Choroid plexus epithelial cell (primary cell): ENCODE results near the gene VWA5B1.

ENCODE experiments used
- DNase-seq: peaks from one replicate; pipeline ENCODE4 v3.0.0-alpha.2; 2010; ENCODE audit warnings: low read depth
- H3K4me3 ChIP-seq: 2 replicates; pipeline ENCODE4 v1.5.1; 2011; ENCODE audit warnings: low read depth, mild to moderate bottlenecking, control low read depth, low read length, moderate library complexity
- TF ChIP-seq, protein P1 (sequence below): conservative IDR thresholded peaks from 2 replicates; pipeline ENCODE4 v1.5.1; 2011; ENCODE audit warnings: low read depth, mild to moderate bottlenecking, control low read depth, inconsistent platforms, low read length, moderate library complexity

Gene VWA5B1

DNA sequence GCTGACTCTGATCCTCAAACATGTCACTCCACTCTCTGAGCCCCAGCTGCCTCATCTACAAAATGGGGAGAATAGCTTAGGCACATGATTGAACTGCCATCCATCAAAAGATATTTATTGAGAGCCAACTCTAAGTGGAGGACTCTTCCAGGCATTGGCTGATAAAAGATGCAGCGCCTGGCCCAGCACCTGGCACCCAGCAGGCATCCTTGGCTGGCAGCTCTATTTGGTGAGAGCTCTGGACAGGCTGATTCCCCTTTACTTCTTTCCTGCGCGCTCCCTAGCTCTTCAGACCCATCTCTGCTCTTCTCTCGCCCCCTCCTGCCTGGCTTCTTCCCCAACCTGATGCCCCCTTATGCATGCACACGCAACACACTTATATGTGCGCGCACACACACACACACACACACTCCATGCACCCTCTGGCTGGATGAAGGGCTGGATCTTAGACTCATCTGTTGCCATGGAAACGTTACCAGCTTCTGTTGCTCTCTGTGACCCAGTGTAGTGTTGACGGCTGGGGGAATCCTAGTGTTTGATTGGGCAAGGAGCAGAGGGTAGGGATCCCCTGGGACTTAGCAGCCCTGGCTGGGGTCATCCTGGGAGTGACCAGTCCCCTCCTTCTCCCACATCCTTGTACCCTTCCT is 49.3 kb downstream of the VWA5B1 start:
- TF ChIP-seq, protein P1, sequence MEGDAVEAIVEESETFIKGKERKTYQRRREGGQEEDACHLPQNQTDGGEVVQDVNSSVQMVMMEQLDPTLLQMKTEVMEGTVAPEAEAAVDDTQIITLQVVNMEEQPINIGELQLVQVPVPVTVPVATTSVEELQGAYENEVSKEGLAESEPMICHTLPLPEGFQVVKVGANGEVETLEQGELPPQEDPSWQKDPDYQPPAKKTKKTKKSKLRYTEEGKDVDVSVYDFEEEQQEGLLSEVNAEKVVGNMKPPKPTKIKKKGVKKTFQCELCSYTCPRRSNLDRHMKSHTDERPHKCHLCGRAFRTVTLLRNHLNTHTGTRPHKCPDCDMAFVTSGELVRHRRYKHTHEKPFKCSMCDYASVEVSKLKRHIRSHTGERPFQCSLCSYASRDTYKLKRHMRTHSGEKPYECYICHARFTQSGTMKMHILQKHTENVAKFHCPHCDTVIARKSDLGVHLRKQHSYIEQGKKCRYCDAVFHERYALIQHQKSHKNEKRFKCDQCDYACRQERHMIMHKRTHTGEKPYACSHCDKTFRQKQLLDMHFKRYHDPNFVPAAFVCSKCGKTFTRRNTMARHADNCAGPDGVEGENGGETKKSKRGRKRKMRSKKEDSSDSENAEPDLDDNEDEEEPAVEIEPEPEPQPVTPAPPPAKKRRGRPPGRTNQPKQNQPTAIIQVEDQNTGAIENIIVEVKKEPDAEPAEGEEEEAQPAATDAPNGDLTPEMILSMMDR, result no peak
- no peak for DNase-seq
- H3K4me3 ChIP-seq, result no peak overlapping the region

DNA sequence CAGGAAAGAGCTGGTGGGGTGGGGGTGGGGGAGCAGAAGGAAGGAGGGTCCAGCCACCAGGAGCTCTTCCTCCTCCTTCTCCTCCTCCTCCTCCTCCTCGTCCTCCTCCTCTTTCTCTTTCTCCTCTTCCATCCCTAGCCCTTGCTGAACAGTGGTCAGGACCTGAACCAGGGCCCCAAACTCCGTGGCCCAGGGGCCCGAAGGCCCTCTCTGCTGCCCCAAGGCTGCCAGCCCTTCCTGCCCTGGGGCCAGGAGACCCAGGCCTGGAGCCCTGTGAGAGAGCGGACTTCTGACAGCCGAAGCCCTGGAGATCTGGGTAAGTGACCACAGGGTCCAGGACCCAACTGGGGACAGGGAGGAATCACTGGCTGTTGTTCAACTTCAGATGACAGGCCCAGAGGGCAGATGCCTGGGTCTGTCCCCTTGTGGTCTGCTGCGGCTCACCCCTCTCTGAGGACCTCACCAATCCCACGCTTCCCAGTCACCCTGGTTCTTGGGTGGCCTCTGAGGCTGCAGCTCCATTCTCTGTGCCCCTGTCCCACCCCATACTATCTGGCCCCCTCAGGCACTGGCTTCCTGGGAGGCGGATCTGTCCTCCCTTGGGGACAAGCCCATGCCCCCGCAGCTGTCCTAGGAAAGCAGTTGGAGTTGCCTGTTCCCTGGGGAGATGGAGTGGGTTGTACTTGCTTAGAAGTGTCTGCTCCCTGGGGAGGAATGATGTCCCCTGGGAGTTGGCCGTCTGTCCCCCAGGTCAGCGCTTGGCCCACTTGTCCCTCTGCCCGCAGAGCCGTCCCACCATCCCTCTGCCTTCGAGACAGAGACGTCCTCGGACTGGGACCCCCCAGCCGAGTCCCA is 51.8 kb downstream of the VWA5B1 start:
- TF ChIP-seq, protein P1, result no peak
- no peak overlapping the region for H3K4me3 ChIP-seq
- no peak for DNase-seq

DNA sequence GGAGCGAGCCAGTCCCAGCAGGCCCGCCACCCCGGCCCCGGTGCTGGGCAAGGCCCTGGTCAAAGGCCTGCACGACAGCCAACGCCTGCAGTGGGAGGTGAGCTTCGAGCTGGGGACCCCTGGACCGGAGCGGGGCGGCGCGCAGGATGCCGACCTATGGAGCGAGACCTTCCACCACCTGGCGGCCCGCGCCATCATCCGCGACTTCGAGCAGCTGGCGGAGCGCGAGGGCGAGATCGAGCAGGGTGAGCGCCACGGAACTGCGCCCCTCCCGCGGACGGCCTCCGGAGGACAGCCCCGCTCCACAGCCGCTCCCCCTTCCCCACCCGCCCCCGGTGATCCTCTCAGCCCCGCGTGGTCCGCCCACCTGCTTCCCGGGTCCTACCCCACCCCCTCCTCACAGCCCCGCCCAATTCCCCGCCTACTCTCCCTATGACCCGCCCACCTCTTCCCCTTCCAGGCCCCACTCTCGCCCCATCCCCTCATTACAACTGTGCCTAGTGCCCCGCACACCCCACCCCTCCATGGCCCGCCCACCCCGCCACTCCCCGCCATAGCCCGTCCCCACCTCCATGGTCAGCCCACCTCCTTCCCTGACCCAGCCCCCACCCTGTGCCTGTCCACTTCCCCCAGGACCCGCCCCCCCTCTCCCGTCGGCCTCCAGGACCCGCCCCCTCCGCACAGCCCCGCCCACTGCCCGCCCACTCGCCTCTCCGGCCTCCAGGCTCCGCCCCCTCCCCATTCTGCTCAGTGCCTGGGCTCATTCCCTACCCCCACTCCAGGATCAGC is 52.7 kb downstream of the VWA5B1 start:
- no peak for DNase-seq
- TF ChIP-seq, protein P1, result no peak
- no peak overlapping the region for H3K4me3 ChIP-seq

DNA sequence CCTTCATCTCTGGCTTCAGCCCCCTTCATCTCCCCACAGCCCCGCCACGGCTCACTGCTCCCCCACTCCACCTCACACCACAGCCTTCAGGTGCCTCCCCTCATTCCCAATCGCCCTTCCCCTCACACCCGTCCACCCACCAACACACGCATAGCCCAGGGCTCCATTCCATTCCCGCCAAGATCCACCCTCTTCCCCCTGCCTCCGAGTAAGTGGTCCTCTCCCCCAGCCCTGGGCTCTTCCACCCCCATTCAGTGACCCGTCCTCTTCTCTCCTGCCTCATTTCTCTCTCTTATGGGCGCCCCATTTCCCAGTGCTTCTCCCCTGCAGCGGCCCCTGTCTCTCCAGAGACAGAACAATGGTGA is 53.2 kb downstream of the VWA5B1 start:
- H3K4me3 ChIP-seq, result no peak overlapping the region
- TF ChIP-seq, protein P1, result no peak
- DNase-seq, result no peak

DNA sequence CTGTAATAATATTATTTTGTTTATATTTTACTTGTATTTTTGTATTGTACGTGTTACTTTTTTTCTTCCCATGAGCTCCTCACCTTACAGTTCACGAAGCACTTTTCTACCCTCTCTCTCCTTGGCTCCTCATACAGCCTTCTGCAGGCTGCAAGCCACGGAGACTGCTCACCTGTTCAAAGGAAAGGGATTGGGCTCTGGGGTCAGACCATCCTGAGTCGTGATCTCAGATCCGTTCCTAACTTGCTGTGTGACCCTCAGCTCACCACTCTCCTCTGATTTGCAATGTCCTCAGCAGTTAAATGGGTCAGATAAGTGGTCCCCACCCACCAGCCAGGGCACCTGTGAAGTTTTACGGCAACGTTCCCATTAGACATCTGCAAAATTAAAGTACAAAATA is 54.1 kb downstream of the VWA5B1 start:
- no peak overlapping the region for H3K4me3 ChIP-seq
- DNase-seq, result no peak
- TF ChIP-seq, protein P1, result no peak

DNA sequence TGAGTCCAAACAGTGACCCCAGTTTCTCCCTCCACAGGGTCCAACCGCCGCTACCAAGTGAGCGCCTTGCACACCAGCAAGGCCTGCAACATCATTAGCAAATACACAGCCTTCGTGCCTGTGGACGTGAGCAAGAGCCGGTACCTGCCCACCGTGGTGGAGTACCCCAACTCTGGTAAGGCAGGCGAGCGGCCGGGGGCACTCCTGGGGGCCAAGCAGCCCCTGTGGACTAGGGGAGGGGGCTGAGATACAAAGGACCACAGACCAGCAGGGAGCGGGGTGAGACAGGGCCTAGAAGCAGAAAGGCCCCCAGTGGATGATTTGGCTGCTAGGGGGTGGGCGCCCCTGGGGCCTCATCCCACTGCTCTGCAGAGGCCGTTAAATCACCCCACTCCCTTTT is 54.7 kb downstream of the VWA5B1 start:
- H3K4me3 ChIP-seq, result no peak overlapping the region
- TF ChIP-seq, protein P1, result no peak
- DNase-seq, result no peak
